ENCODE results near the gene U2AF1L4.

DNA sequence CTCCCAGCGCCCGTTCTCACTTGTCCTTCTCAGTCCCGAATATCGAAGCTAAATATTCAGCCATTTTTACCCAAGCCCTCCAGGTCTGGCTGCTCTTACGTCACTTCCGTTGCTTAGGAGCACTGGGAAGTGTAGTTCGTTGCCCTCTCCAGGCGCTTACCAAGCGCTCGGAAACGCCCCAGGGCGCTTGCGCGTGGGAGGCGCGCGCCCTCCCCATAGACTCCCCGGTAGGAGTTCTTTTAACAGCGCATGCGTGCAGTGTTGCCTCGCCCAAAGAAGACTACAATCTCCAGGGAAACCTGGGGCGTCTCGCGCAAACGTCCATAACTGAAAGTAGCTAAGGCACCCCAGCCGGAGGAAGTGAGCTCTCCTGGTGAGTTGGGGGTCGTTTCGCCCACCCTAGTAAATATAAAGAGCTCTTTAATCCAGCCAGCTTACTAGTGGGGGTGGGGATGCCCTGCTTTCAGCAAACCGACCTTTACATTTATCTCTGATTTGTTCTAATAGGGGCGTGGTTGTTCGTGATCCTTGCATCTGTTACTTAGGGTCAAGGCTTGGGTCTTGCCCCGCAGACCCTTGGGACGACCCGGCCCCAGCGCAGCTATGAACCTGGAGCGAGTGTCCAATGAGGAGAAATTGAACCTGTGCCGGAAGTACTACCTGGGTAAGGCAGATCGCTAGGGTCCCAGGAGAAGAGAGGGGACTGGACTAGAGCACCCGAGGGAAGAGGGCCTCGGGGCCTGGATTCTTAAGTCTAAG is at the start of gene U2AF1L4, which contains the start of gene PSENEN:
- TF ChIP-seq CTCF (IDR thresholded peaks at IDR 0.05) (no peak), POLR2A (IDR thresholded peaks at IDR 0.05) (no peak)
